KOPT-K1 (cell line): ENCODE results near the gene CTNNA3.

Experiments used
- H3K27ac ChIP-seq: fragments of 200-600 bp; sonication (generic); 2 replicates; pipeline ENCODE4 v1.5.1; 2016; ENCODE audit warnings: antibody characterized with exemption, mild to moderate bottlenecking, low read depth, low read length; ENCODE audit not compliant: poor library complexity, severe bottlenecking
- H3K36me3 ChIP-seq: fragments of 200-600 bp; sonication (generic); 2 replicates; pipeline ENCODE4 v1.5.1; 2017; ENCODE audit warnings: antibody characterized with exemption, mild to moderate bottlenecking, low read length, moderate library complexity; ENCODE audit not compliant: insufficient read depth
- H3K9me3 ChIP-seq: fragments of 200-600 bp; sonication (generic); 2 replicates; pipeline ENCODE4 v1.5.1; 2017; ENCODE audit warnings: antibody characterized with exemption, low read length, mild to moderate bottlenecking; ENCODE audit not compliant: insufficient read depth, poor library complexity, severe bottlenecking

The CTNNA3 gene

GRCh38 chr10:66671064-66671463, 1024.9 kb downstream of the CTNNA3 start:
- no peaks in the 10 kb centered on the region for H3K9me3 ChIP-seq
- no peak overlapping the region for H3K27ac ChIP-seq
- no peaks in the 10 kb centered on the region for H3K36me3 ChIP-seq

GRCh38 chr10:66656499-66656898, 1039.5 kb downstream of the CTNNA3 start:
- peaks cover 3% of the 10 kb centered on the region for H3K9me3 ChIP-seq
- no peak overlapping the region for H3K27ac ChIP-seq
- no peaks in the 10 kb centered on the region for H3K36me3 ChIP-seq

GRCh38 chr10:66654861-66655260, 1041.1 kb downstream of the CTNNA3 start:
- H3K36me3 ChIP-seq = no peaks in the 10 kb centered on the region
- no peak overlapping the region for H3K27ac ChIP-seq
- H3K9me3 ChIP-seq = peaks cover 3% of the 10 kb centered on the region

- no peaks in the 10 kb centered on the region for H3K36me3 ChIP-seq
- H3K27ac ChIP-seq = no peak overlapping the region
- H3K9me3 ChIP-seq = peaks cover 3% of the 10 kb centered on the region
Observed at GRCh38 chr10:66651308-66652082, 1044.5 kb downstream of the CTNNA3 start.

- Histone ChIP-seq H3K9me3 (peaks cover 3% of the 10 kb centered on the region), H3K27ac (no peak overlapping the region), H3K36me3 (no peaks in the 10 kb centered on the region)
Observed at GRCh38 chr10:66649626-66650025, 1046.4 kb downstream of the CTNNA3 start.

- no peak overlapping the region for H3K27ac ChIP-seq
- no peaks in the 10 kb centered on the region for H3K9me3 ChIP-seq
- no peaks in the 10 kb centered on the region for H3K36me3 ChIP-seq
Observed at GRCh38 chr10:66642217-66642616, 1053.8 kb downstream of the CTNNA3 start.

GRCh38 chr10:66639371-66639770, 1056.6 kb downstream of the CTNNA3 start:
- H3K27ac ChIP-seq = no peak overlapping the region
- H3K9me3 ChIP-seq = no peaks in the 10 kb centered on the region
- H3K36me3 ChIP-seq = no peaks in the 10 kb centered on the region

GRCh38 chr10:66637273-66638036, 1058.5 kb downstream of the CTNNA3 start:
- H3K36me3 ChIP-seq = no peaks in the 10 kb centered on the region
- no peaks in the 10 kb centered on the region for H3K9me3 ChIP-seq
- H3K27ac ChIP-seq = no peak overlapping the region

GRCh38 chr10:66629996-66630395, 1066.0 kb downstream of the CTNNA3 start:
- H3K36me3 ChIP-seq = no peaks in the 10 kb centered on the region
- H3K9me3 ChIP-seq = no peaks in the 10 kb centered on the region
- no peak overlapping the region for H3K27ac ChIP-seq

GRCh38 chr10:66627156-66627555, 1068.8 kb downstream of the CTNNA3 start:
- H3K36me3 ChIP-seq = no peaks in the 10 kb centered on the region
- no peaks in the 10 kb centered on the region for H3K9me3 ChIP-seq
- no peak overlapping the region for H3K27ac ChIP-seq

- H3K36me3 ChIP-seq = no peaks in the 10 kb centered on the region
- H3K9me3 ChIP-seq = no peaks in the 10 kb centered on the region
- H3K27ac ChIP-seq = no peak overlapping the region
Observed at GRCh38 chr10:66625709-66626590, 1070.0 kb downstream of the CTNNA3 start.

- no peak overlapping the region for H3K27ac ChIP-seq
- H3K9me3 ChIP-seq = no peaks in the 10 kb centered on the region
- H3K36me3 ChIP-seq = no peaks in the 10 kb centered on the region
Observed at GRCh38 chr10:66622050-66622449, 1073.9 kb downstream of the CTNNA3 start.

- Histone ChIP-seq H3K36me3 (no peaks in the 10 kb centered on the region), H3K9me3 (no peaks in the 10 kb centered on the region), H3K27ac (no peak overlapping the region)
Observed at GRCh38 chr10:66604195-66604594, 1091.8 kb downstream of the CTNNA3 start.

GRCh38 chr10:66591865-66592264, 1104.1 kb downstream of the CTNNA3 start:
- H3K36me3 ChIP-seq = no peaks in the 10 kb centered on the region
- no peak overlapping the region for H3K27ac ChIP-seq
- H3K9me3 ChIP-seq = no peaks in the 10 kb centered on the region

- Histone ChIP-seq H3K9me3 (no peaks in the 10 kb centered on the region), H3K36me3 (no peaks in the 10 kb centered on the region), H3K27ac (no peak overlapping the region)
Observed at GRCh38 chr10:66587680-66588050, 1108.3 kb downstream of the CTNNA3 start.
